Measurements from ENCODE around the gene ROCK2.
"Not testable (repeated sequence)": the region's sequence is repeated elsewhere in the genome, so short reads cannot be mapped to it uniquely, and the experiment has no call there.

ROCK2 gene

DNA sequence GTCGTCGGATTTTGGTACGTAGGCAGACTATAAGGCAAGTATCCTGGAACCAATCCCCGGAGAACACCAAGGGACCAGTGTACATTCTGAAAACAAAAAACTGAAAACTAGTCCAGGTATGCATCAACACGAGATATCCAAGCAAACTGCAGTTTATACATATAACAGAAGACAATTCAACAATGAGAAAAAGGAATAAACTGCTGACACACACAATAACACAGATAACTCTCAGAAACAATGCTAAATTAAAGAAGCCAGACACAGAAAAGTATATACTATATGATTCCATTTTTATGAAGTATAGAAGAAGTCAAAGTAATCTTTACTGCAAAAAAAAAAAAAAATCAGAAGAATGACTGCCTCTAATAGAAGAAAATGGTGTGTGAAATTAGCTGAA lies 5.9 kb downstream of the ROCK2 start:
- DNase-seq = no peak

DNA sequence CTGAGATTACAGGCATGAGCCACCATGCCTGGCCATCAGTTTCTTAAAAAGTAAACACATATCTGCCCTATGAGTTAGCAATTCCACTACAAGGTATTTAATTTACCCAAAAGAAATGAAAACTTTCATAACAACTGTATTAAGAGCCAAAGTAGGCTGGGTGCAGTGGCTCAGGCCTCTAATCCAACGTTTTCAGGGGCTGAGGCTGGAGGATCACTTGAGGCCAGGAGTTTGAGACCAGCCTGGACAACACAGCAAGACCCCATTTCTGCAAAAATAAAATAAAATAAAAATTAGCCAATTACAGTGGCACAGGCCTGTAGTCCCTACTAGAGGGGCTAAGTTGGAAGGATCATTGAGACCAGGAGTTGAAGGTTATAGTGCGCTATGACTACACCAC lies 6.5 kb downstream of the ROCK2 start:
- no peak for DNase-seq

DNA sequence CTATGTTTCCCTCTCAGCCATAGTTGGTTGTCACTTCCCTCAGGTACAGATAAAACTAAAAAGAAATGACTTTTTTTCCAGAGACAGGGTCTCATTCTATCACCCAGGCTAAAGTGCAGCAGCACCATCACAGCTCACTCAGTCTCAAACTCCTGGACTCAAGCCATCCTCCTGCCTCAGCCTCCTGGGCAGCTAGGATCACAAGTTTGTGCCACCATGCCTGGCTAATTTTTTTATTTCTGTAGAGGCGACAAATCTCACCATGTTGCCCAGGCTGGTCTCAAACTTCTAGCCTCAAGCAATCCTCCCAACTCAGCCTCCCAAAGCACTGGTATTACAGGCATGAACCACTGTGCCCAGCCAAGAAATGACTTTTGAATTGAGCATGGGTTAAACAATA lies 8.2 kb downstream of the ROCK2 start:
- no peak for DNase-seq

DNA sequence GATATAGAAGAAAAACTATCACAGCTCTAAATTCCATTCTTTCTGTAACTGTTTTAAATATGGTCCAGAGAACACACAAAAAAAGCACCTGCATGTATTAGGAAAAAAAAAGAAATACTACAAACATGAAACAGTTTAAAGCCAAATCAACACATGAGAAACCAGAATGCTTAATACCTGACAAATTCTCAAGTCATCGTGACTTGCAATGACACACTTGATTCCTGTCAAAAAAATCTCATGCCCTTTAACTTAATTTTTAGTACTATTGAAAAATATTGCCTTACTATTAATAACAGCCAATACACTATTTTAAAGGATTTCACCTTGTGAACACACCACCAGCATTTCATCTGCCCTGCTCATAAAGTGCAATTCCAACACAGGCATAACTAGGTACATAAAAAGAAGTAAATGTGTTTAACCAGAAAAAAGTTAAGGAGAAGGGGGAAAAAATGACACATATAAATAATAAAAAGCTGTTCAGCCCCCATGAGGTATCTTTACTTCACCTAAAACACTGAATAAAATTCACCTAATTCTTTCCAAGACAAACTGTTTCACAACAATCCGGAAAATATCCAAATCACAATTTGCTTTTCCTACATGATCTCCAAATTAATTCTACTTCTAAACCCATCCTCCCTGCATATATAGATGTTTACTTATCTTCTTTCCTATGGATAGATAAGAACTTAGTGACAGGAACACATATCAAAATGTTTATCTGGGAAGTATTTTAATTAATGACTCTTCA lies 10.8 kb downstream of the ROCK2 start:
- no peak for DNase-seq

DNA sequence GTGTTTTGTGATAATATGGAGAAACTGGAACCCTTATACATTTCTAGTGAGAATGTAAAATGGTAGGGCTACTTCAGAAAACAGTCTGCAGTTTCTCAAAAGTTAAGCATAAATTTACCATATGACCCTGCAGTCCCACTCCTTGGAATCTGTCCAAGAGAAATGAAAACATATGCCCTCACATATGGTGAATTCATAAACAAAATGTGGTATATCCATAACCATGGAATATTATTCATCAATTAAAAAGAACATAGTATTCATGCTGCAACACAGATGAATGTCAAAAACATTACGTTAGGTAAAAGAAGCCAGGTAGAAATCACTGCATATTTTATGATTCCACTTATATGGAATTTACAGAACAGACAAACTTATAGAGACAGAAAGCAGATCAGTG lies 11.8 kb downstream of the ROCK2 start:
- DNase-seq = no peak

DNA sequence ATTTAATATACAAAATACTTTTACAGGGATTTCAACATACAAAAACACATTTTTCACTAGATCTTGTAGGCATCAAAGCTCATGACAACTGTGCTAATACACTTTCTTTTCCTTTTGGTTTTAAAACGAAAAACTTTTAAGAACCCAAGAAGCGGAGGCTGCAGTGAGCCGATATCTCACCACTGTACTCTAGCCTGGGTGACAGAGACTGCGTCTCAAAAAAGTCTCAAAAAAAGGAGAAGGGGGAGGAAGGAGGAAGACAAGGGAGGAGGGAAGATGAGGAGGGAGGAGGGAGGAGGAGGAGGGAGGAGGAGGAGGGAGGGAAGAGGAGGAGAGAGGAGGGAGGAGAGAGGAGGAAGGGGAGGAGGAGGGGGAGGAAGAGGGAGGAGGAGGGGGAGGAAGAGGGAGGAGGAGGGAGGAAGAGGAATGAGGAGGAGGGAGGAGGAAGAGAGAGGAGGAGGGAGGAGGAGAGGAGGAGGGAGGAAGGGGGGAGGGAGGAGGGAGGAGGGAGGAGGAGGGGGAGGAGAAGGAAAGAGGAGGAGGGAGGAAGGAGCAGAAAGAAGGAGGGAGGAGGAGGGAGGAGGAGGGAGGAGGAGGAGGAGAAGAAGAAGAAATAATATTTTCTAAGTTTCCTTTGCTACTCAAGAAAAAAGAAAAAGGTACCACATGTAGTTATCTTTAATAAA lies 13.8 kb downstream of the ROCK2 start:
- DNase-seq = no peak

DNA sequence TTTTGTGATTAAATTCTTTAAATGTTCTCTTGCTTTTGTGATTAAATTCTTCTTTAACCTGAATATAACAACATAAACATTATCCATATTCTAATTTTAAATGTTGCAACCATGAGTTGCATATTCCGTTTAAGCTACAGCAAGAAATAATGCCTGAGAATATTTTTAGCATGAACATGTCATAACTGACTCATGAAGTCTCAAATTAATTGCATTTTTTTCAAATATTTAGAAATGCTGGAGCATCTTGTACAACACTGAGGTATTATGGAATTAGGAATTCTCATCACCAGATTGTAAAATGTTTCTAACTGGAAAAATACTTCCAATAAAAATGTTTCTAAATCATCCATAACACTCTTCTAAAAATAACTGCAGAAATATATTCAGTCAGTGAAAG lies 14.7 kb downstream of the ROCK2 start:
- no peak for DNase-seq

DNA sequence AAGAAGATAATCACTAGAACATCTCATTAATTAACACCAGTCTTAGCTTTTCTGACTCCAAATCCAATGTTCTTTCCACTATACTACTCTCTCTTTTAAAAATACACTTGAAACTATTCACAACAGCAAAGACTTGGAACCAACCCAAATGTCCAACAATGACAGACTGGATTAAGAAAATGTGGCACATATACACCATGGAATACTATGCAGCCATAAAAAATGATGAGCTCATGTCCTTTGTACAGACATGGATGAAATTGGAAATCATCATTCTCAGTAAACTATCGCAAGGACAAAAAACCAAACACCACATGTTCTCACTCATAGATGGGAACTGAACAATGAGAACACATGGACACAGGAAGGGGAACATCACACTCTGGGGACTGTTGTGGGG lies 15.9 kb downstream of the ROCK2 start:
- DNase-seq = not testable (repeated sequence)

DNA sequence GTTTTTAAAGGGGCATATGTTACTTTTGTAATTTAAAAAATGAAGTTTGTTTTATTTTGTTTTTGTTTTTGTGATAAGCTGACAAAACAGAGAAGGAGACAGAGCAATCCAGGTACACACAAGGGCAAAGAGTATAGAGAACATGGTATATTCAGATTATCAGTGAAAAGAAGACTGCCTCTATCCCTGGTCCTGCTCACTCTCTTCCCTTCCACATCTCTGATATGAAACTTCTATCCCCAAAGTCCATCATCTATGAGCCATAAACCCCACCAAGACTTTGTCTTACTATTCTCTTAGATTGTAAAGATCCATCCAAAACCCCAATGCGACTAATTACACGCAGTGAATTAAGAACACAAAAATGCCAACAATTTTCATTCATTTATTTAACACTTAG lies 16.6 kb downstream of the ROCK2 start:
- DNase-seq = no peak

DNA sequence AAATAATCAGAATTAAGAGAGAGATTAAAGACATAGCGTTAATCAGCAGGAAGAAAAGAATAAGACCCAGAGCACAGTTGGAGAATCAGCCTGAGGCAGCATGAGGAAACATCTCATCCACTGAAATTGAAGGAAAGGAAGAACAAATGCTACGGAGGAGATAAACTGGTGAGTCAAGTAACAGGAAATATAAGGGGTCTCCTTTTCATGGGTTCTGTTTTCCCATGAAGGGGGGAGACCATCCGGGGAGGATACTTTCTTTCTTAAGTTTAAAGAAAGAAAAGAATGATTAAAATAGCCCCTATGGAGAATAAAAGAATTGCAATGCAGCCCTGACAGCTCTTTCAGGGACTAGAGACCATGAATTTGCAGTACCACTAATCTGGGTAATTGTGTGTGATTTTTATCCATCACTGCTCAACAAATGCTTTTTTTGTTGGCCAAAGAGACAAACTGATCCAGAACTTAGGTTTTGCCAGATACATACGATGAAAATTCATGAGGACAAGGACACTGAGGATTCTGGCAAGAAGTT lies 17.7 kb downstream of the ROCK2 start:
- no peak for DNase-seq

DNA sequence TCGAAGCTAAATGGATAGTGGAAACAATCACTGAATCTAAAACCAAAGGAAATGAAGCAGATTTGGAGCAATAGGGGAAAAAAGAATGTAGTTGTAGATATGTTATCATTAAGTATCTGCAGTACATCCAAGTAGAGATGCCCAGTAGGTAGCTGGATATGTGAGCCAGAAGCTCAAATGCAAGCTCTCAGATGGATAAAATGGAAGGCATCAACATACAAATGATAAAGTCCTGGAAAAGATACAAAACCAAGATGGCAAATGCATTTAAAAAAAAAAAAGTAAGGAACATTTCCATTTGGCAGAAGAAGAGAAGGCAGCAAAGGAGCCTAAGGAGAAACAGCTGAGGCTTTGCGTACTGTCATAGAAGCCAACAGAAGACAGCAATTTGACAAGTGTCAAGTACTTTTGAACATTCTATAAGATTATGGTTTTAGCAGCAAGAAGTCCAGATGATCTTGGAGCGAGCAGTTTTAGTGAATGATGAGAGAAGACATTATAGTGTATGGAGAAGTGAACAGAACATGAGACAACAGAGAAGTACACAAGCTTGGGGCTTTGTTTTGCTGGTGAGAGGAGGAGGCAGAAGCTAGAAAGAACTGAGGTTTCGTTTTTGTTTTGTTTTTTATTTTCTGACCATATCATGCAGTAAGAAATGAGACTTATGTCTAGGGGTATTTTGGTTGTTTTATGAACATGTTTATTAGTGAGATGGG lies 18.3 kb downstream of the ROCK2 start:
- DNase-seq = no peak

DNA sequence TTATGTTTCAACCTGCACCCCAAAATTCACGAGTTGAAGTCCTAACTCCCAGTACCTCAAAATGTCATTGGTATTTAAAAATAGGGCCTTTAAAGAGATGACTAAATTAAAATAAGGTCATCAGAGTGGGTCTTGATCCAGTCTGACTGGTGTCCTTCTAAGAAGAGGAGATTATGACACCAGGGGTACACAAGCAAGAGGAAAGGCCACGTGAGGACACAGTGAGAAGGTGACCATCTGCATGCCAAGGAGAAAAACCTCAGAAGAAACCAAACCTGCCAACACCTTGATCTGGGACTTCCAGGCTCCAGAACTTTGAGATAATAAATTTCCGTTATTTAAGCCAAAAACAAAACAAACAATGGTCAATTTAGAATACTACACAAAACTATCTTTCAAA lies 22.6 kb downstream of the ROCK2 start:
- DNase-seq = no peak

DNA sequence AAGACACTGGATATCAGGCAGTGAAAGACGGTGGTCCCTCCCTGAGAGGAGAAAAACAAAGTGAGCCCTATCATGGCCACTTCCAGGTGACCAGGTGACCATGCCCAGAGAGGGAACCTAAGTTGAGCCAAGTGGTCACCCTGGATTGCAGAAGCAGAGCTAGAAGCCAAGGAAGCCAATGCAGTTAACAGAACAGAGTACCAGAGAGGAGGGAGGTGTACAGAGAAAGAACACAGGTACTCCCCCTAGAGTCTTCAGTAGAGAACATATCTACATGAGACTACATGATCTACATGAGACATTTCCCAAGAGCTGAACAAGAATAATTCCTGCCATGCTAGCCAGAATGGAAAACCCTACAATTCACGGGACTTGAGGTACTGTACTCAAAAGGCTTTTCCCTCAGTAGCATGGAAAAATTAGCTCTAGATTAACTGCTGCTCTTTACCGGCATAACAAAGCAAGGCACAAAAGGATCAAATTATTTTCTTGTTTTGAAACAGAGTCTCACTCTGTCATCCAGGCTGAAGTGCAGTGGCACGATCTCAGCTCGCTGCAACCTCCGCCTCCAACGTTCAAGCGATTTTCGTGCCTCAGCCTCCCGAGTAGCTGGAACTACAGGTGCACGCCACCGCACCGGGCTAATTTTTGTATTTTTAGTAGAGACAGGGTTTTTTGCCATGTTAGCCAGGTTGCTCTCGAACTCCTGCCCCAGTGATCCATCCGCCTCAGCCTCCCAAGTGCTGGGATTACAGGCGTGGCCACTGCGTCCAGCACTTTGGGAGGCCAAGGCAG lies 23.5 kb downstream of the ROCK2 start:
- no peak for DNase-seq

DNA sequence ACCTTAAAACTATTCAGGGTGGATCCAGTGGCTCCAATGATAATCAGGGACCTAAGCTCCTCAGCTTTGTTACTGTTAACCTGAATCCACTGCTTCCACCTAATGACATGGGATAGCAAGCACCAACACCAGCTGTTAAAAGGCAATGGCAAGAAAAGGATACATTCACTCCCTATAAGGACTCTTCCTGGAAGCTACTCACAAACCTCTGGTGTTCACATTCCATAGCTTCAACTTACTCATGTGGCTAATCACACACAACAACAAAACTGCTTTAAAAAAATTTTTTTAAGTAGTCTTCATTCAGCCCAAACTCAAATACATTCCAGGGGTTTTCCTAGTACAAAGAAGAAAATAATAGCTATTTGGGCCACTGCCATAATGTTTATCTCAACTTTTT lies 24.5 kb downstream of the ROCK2 start:
- DNase-seq = no peak

DNA sequence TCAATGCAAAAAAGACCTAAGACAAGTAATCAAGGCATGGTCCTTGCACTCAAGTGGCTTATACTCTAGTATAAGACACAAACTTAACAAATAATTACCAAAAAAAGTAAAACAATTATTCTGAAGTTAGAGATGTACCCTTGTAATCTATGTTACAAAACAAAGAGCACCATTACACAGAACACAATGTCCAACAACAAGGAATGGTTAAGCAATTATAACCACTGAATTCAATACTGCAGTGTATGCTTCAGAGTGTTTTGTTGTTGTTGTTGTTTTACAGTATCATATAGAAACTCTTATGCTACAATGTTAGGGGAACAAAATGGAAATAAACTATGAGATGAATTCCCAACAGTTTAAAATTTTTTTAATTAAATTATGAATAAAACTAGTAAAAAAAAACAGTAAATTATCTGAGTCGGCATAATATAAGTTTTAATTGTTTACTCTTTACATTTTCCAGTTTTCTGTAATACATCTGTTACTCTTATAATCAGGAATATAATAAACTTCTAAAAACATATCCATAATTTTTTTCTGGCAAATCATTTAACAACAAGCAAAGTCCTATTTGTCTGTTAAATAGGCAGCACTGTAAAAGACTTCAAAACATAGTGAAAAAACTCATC lies 29.2 kb downstream of the ROCK2 start:
- DNase-seq = no peak

DNA sequence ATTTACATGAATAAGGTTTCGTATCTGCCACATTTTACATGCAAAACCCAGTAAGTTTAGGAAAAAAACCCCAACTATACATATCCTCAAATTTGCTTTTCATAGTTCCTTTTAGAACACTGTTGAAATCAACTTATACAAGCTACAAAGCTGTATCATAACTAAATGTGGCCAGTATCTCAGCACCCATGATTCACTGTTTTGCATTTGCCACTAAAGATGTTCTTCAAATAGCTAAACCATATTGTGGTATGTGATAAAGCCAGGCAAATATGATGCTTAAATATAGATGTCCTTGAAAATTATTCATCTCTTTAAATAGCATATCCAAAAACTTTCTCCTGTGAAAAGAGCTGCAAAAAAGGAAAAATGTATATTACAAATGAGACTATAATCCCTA lies 29.9 kb downstream of the ROCK2 start:
- DNase-seq = no peak

DNA sequence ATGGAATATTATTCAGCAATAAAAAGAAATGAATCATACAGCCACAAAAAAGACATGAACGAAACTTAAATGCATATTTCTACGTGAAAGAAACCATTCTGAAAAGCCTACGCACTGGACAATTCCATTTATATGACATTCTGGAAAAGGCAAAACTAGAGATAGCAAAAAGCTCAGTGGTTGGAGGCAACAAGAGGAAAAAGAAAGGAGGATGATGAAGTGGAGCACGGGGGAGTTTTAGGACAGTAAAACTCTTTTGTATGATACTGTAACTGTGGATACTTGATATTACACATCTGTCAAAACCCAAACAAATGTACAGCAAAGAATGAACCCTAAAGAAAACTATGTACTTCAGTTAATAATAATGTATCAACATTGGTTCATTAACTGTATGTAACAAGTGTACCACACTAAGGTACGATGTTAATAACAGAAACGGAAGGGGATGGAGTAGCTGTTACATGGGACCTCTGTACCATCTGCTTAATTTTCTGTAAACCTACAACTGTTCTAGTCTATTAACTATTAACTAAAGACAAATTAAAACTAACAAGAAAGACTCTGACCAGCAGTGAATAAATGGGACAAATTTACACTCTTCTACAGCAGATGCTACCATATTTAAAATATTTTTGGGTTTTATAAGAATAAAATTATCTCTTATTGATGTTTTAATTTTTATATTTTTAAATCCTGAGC lies 31.5 kb downstream of the ROCK2 start:
- no peak for DNase-seq

DNA sequence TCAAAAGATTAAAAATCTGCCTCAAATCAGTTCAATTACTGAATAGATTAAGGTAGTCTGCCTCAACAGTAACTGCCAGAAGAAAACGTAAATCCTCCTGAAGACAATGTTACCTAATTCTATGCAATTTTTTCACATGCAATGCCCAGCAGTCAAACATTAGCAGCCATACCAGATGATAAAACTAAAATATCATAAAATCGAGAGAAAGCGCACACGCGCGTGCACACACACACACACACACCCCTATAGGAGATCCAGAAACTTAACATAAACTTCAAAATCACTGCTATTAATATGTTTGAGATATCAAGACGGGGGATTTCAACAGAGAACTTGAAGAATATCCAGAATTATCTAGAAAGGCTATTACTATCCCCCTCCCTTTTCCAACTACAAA lies 32.9 kb downstream of the ROCK2 start:
- DNase-seq = no peak

DNA sequence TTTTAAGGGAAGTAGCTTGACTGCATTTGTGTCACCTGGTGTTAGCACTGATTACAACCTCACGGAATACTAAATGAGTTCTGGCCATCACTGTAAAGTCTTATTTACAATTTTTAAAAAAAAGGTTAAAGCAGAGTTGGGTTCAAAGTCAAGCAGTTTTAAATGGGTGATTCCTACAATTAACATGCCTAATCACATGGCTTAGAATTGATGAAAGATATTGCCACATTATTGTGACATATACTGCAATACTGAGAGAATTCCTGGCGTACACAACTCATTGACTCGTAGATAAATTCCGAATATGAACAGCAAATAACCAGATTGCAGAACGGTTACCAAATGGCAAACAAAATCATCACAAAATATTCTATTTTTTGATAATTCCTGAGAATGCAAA lies 34.2 kb downstream of the ROCK2 start:
- DNase-seq = no peak

DNA sequence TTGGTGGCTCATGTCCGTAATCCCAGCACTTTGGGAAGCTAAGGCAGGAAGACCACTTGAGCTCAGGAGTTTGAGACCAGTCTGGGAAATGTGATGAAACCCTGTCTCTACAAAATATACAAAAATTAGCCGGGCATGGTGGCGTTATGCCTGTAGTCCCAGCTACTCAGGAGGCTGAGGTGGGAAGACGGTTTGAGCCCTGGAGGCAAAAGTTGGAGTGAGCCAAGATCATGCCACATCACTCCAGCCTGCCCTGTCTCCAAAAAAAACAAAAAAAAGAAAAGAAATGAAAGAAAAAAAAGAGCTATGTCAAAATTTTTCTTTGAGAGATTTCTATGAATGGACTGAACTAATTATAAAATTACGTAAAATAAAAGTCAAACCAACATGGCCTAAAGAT lies 34.7 kb downstream of the ROCK2 start:
- DNase-seq = no peak

DNA sequence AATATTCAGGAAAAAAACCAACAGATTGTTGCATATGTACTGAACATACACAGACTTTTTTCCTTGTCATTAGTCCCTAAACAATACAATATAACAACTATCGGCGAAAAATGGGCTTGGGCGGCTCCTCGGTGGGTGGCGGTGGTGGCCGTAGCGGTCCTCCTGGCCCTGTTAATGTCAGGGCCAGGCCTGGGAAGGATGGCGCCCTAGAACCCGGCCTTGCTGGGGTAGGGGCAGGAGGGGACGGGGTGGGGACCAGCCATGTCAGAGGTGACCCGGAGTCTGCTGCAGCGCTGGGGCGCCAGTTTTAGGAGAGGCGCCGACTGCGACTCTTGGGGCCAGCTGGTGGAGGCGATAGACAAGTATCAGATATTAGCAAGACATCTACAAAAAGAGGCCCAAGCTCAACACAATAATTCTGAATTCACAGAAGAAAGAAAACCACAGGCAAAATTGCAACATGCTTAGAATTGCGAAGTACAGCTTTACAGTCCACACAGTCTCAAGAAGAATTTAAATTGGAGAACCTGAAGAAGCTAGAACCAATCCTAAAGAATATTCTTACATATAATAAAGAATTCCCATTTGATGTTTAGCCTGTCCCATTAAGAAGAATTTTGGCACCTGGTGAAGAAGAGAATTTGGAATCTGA lies 36.5 kb downstream of the ROCK2 start:
- no peak for DNase-seq
